Measurements from ENCODE around the gene EFNA1.

Gene EFNA1

DNA sequence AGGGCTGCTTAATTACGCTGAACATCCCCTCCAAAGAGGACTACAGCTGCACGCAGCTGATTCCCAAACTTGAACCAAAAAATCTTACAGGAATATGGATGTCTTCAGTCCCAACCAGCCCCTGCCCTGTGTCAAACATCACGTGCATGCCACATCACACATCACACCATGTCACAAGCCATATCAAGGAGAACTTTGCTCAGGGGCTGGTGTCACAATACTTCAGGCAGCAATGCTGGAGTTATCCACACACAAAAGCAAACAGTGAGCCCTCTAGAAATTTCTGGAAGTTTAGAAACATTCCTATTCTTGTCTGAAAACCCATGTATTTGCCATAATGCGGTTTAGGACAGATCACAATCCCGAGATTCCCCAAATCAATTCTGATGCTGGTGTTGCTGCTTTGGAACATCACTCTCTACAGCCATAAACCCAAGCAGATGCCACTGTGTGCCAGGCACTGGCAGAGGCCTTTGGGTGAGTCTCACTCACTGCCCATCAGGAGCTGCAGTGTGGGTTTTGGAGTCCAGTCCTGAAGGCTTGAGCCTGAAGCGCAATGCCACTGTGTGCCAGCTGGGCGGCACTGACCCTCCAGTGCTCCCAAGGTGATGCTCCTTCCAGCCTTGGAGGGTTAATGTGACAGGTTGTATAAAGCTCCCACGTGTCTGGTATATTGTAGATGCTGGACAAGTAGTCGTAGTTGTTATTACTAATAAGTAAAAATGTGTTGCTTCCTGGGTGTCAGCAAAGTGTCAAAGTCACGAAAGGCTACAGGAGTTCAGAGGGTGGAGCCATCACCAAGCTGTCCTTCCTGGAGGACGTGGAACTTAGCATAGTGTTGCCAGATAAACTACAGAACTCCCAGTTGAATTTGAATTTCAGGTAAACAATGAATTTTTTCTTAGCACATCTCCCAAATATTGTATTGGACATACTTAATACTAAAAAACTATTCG is 20.1 kb upstream of the EFNA1 start:
- TF ChIP-seq, protein P1, sequence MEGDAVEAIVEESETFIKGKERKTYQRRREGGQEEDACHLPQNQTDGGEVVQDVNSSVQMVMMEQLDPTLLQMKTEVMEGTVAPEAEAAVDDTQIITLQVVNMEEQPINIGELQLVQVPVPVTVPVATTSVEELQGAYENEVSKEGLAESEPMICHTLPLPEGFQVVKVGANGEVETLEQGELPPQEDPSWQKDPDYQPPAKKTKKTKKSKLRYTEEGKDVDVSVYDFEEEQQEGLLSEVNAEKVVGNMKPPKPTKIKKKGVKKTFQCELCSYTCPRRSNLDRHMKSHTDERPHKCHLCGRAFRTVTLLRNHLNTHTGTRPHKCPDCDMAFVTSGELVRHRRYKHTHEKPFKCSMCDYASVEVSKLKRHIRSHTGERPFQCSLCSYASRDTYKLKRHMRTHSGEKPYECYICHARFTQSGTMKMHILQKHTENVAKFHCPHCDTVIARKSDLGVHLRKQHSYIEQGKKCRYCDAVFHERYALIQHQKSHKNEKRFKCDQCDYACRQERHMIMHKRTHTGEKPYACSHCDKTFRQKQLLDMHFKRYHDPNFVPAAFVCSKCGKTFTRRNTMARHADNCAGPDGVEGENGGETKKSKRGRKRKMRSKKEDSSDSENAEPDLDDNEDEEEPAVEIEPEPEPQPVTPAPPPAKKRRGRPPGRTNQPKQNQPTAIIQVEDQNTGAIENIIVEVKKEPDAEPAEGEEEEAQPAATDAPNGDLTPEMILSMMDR (conservative IDR thresholded peaks at IDR 0.05; ENCODE audit: low read depth, low read length) = no peak
- no peak for DNase-seq (ENCODE audit: low read depth)
- no peak overlapping the region for H3K4me3 ChIP-seq (ENCODE audit: low read length)

DNA sequence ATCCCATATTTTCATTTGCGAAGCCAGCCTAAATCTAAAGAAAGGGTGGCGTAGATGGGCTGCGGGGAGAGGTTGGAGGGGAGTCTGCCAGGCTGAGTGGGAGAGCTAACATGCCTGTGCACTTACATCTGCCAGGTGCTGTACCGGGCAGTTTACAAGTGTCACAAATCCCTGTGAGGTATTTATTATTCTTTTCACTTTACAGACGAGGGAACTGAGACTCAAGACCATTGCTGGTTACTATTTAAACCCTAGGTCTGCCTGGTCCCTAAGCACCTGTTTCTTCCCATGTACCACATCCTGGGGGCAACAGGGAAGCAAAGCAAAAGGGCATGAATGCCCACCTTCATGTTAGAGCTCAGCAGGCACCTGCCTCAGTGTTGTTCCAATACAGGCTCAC is 19.4 kb upstream of the EFNA1 start:
- no peak for DNase-seq (ENCODE audit: low read depth)
- TF ChIP-seq, protein P1 (conservative IDR thresholded peaks at IDR 0.05; ENCODE audit: low read depth, low read length) = no peak
- no peak overlapping the region for H3K4me3 ChIP-seq (ENCODE audit: low read length)

DNA sequence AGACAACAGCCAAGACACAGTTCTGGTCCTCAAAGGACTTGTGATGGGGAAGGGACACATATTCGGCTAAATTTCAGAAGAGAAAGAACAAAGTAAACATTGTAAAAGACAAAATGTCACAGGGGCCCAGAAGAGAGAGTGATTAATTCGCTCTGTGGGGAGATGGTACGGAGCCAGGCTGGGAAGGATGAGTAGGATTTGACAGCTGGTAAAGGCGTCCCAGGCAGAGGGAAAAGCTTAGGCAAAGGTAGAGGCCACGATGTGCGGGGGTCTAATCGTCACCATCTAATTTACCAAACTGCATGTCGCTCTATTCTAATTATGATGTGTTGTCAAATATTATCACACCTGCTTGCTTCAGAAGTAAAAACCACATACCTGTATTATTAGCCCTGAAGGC is 17.3 kb upstream of the EFNA1 start:
- no peak overlapping the region for H3K4me3 ChIP-seq (ENCODE audit: low read length)
- TF ChIP-seq, protein P1 (conservative IDR thresholded peaks at IDR 0.05; ENCODE audit: low read depth, low read length) = no peak
- DNase-seq (ENCODE audit: low read depth) = no peak

DNA sequence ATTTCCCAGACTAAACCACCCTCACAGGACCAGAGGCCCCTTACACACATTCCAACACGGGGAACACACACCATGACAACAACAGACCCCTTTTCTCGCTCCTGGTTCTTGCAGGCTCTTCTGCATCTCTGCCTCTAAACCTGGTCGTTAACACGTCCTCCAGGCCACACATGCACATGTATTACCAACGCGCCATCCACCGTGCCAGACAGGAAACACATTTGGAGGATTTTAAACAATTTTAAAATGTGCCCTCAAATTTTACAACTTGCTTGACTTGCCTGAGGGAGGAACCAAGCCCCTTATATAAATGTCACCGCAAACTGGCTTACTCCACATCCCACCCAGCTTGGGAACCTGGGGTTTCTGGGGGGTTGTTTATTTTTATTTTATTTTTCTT is 16.9 kb upstream of the EFNA1 start:
- H3K4me3 ChIP-seq (ENCODE audit: low read length) = no peak overlapping the region
- no peak for DNase-seq (ENCODE audit: low read depth)
- TF ChIP-seq, protein P1 (conservative IDR thresholded peaks at IDR 0.05; ENCODE audit: low read depth, low read length) = no peak

DNA sequence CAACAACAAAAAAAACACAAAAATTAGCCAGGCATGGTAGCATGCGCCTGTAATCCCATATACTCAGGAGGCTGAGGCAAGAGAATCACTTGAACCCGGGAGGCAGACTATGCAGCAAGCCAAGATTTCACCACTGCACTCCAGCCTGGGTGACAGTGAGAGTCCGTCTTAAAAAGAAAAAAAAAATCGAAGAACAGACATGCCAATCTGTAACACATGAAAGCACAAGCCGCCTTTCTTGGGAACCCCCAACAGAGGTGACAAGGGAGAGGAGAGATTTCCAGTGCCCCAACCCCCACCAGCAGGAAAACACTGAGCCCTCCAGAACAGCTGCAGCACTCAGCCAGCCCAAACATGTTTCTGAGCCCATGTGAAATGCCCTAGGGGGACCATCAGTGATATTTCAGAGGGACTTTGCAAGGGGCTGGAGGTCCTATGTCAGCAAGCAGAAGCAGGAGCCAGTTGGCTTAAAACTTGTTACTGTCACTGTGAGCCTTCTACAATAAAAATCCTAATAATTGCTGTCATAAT is 14.2 kb upstream of the EFNA1 start:
- TF ChIP-seq, protein P1 (conservative IDR thresholded peaks at IDR 0.05; ENCODE audit: low read depth, low read length) = no peak
- no peak overlapping the region for H3K4me3 ChIP-seq (ENCODE audit: low read length)
- DNase-seq (ENCODE audit: low read depth) = no peak

DNA sequence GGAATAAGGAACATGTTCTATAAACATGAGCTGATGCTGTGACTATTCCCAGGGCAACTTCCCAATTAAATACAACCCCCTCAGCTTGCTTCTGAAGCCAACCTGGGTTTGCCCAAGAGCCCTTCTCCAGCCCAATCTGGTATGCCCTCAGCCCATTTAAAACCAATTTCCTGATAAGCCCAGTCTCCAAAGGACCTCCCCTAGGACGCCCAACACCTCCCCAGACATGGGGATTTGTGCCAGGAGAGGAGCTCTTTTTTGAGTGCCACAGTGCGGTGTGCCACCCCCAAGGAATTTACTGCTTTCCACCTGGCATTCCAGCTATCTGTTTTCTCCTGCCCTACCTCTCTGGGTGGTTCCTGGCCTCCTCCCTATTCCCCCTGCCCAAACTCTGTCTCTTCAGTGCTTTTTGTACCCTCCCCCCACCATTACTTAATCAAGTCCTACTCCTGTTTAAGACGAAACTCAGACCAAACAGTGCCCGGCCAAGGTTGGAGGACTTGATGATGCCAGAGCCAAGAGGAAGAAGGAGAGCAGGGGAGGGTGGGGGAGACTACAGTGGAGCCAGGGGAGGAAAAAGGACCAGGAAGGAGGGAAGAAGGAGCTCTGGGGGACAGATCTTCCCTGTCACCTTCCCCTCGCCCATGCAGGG is 11.4 kb upstream of the EFNA1 start:
- no peak overlapping the region for H3K4me3 ChIP-seq (ENCODE audit: low read length)
- DNase-seq (ENCODE audit: low read depth) = no peak
- TF ChIP-seq, protein P1 (conservative IDR thresholded peaks at IDR 0.05; ENCODE audit: low read depth, low read length) = no peak
